Measurements from ENCODE around the gene SIL1.

The SIL1 gene

DNA sequence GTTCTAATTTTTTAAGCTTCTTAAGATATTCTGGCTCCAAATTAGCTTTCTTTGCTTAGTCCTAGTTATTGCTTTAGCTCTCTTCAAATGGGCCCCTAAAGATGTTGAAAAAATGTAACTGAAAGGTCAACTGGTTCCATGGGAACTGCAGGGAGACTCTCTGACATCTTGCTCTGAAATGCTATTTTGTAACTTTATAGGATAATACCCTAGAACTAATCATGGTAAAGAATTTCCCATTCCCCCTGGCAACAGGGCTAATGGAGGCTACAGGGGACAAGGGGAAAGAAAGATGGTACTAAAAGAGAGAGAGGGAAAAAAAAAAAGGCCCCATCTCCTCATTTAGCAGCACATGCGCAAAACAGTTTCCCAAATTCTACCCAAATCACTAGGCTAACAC lies 39.4 kb downstream of the SIL1 start:
- DNase-seq (ENCODE audit: low spot score), result no peak
- Histone ChIP-seq H3K27ac (no peak overlapping the region), H3K4me3 (no peak overlapping the region)
- TF ChIP-seq, protein P1, sequence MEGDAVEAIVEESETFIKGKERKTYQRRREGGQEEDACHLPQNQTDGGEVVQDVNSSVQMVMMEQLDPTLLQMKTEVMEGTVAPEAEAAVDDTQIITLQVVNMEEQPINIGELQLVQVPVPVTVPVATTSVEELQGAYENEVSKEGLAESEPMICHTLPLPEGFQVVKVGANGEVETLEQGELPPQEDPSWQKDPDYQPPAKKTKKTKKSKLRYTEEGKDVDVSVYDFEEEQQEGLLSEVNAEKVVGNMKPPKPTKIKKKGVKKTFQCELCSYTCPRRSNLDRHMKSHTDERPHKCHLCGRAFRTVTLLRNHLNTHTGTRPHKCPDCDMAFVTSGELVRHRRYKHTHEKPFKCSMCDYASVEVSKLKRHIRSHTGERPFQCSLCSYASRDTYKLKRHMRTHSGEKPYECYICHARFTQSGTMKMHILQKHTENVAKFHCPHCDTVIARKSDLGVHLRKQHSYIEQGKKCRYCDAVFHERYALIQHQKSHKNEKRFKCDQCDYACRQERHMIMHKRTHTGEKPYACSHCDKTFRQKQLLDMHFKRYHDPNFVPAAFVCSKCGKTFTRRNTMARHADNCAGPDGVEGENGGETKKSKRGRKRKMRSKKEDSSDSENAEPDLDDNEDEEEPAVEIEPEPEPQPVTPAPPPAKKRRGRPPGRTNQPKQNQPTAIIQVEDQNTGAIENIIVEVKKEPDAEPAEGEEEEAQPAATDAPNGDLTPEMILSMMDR (IDR thresholded peaks at IDR 0.05), result no peak

DNA sequence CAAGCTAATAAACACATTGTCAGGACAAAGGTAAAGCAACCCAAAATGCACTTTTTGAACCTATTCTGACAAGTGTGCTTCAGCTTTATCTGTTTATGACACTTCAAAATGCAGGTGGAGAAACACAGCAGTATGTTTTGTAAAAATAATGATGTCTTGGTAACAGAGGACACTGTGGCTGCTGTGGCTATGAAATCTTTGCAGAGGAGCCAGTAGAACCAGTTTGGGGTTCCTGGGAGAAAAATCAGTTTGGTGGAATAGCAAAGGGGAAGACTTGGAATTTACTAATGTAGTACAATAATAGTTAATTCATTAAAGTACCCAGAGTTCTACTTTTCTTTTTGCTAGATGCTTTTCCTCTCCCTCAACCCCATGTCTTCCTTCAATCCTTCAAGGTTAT lies 40.6 kb downstream of the SIL1 start:
- no peak for DNase-seq (ENCODE audit: low spot score)
- Histone ChIP-seq H3K27ac (no peak overlapping the region), H3K4me3 (no peak overlapping the region)
- TF ChIP-seq, protein P1 (IDR thresholded peaks at IDR 0.05), result no peak

DNA sequence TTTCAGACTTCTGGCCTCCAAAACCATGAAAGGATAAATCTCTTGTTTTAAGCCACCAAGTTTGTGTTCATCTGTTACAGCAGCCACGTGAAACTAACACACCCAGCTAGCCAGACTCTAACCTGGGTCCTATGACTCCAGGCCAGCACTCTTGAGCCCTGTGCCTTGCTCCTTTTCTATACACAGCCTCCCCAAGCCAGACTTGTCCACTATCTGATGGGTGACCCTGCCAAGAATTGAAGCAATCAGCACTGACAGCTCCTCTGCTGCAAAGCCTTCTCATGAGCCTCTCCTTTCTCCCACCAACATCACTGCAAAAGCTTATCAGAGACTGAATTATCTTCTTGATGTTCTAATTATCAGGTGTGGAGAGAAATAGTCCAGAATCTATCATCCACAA lies 41.4 kb downstream of the SIL1 start:
- TF ChIP-seq, protein P1 (IDR thresholded peaks at IDR 0.05), result no peak
- DNase-seq (ENCODE audit: low spot score), result no peak
- Histone ChIP-seq H3K4me3 (no peak overlapping the region), H3K27ac (no peak overlapping the region)

DNA sequence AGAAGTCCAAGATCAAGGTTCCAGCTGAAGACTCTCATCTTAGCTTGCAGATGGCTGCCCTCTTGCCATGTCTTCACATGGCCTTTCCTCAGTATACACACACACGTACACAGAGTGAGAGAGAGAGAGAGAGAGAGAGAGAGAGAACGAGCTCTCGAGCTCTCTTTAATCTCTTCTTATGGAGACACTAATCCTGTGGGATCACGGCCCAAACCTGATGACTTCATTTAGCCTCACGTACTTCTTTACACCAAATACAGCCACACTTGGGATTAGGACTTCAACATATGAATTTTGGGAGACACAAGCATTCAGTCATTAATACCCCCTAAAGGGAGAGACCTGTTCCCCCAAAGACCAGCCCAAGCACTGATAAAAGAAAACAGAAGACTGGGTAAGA lies 42.8 kb downstream of the SIL1 start:
- no peak for DNase-seq (ENCODE audit: low spot score)
- no peak overlapping the region for H3K27ac ChIP-seq
- TF ChIP-seq, protein P1 (IDR thresholded peaks at IDR 0.05), result no peak

DNA sequence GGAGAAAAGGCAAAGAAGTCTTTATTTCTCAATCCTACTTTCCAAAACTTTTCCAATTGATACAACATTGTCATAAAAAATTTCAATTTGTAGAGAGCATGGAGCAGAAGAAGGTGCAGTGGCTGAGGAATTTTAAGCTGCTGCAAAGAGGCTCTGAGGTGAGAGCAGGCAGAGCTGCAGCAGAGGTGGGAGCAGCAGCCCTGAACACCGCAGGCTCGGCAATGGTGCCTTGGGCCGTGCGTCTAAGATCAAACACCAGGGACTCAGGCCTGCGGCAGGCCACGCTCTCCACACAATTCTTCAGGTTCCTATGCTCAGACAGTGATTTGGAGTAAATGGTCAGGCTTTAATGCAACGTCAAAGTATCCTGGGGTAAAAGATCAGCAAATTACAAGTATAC lies 46.3 kb downstream of the SIL1 start:
- no peak for DNase-seq (ENCODE audit: low spot score)
- Histone ChIP-seq H3K4me3 (no peak overlapping the region), H3K27ac (no peak overlapping the region)
- TF ChIP-seq, protein P1 (IDR thresholded peaks at IDR 0.05), result no peak

More for the DNA sequence above, 42.8 kb downstream of the SIL1 start:
- no peak overlapping the region for H3K4me3 ChIP-seq

DNA sequence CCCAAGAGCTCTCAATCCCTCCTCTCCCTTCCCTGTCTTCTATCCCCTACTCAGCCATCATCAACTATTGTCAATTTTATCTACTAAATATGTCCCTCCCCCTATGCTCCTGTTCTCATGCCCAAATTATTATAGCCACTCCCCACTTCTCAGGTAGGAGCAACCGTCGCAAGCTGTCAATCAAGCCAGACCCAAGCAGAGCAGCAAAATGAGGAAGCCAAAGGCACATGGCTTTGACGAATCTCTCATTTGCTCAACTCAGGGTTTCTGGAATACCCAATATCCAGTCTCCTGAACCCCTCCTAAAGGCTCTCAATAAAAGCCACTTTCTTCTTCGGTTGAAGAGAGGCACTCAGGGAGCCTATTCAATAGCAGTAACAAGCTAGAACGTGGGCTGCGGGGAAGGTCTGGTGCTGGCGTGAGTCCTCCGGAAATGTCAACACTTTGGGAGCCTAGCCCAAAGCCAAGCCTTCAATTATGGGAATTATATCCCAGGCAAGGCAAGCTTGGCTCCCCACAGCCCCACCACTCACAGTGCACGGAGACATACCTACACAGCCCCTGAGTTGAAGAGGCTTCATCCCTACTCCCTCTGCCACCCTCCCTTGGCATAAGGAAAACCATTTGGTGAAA lies 47.7 kb downstream of the SIL1 start:
- Histone ChIP-seq H3K27ac (peak overlapping the region in 1 of 2 donors; percentile 45), H3K4me3 (no peak overlapping the region)
- no peak for DNase-seq (ENCODE audit: low spot score)
- TF ChIP-seq, protein P1 (IDR thresholded peaks at IDR 0.05), result no peak

DNA sequence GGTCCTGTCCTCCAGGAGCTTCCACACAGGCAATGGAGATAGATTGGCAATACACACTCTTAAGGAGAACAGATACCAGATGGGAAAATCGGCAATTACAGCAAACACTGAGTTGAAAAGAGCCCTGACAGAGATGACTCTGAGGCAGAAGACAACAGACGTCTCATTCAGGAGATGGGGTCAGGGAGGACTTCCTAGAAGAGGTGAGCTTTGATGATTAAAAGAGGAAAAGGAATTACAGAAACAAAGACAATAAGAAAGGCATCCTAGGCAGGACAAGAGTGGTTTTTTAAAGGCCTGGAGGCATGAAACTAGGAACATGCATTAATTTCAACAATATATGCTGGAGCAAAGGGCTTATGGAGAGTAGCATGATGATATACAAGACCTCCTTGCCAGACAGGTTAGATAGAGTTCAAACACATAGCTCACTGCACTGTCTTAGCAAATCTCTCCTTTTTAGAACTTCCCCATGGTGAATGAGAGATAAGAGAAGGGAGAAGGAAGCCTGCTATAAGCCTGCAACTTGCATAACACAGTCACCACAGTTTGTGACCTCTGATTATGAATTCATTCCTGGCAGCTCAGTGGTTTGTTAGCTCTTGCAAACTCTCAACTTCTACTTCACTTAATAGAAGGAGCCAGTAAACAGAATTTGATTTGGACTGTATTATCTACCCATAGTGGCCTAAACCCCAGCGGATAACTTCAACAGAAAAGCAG lies 48.5 kb downstream of the SIL1 start:
- TF ChIP-seq, protein P1 (IDR thresholded peaks at IDR 0.05), result no peak
- Histone ChIP-seq H3K4me3 (no peak overlapping the region), H3K27ac (peak overlapping the region in 1 of 2 donors; percentile 45)
- DNase-seq (ENCODE audit: low spot score), result no peak
